Stimulated activated naive B cell treated with anti-CD40 and anti-IgM and Interleukin-4, amounts not matched to agents 10 μg/mL and 1 μg/mL and 100 μg/mL, for 72 hours (primary cell): Measurements from ENCODE around the gene ELAVL2.

Source experiments
- ATAC-seq, 2 donors: fragments of 150-1000 bp; cut with Tn5 transposase; replicated peaks; 2 replicates each; pipeline ENCODE4 v1.10.0; 2021; ENCODE audit warnings: moderate library complexity in 1 of 2
- DNase-seq: peaks from one replicate; pipeline ENCODE4 v3.0.0; 2021
- H3K27ac Mint-ChIP-seq: one replicate; pipeline ENCODE4 v1.8.0; 2022; ENCODE audit warnings: mild to moderate bottlenecking, mixed read lengths
- H3K27me3 Mint-ChIP-seq, 2 donors: one replicate each; pipeline ENCODE4 v1.8.0; 2022; ENCODE audit warnings: mixed read lengths in 2 of 2
- H3K36me3 Mint-ChIP-seq, 2 donors: one replicate each; pipeline ENCODE4 v1.8.0; 2022; ENCODE audit warnings: mixed read lengths in 2 of 2, mild to moderate bottlenecking in 1 of 2
- H3K4me1 Mint-ChIP-seq, 2 donors: one replicate each; pipeline ENCODE4 v1.8.0; 2022; ENCODE audit warnings: mixed read lengths in 2 of 2, mild to moderate bottlenecking in 1 of 2
- H3K4me3 Mint-ChIP-seq, 2 donors: one replicate each; pipeline ENCODE4 v1.8.0; 2022; ENCODE audit warnings: mild to moderate bottlenecking in 2 of 2, mixed read lengths in 2 of 2, moderate library complexity in 1 of 2
- H3K9me3 Mint-ChIP-seq, 2 donors: one replicate each; pipeline ENCODE4 v1.8.0; 2022; ENCODE audit warnings: mixed read lengths in 2 of 2, mild to moderate bottlenecking in 1 of 2

ELAVL2 gene

DNA sequence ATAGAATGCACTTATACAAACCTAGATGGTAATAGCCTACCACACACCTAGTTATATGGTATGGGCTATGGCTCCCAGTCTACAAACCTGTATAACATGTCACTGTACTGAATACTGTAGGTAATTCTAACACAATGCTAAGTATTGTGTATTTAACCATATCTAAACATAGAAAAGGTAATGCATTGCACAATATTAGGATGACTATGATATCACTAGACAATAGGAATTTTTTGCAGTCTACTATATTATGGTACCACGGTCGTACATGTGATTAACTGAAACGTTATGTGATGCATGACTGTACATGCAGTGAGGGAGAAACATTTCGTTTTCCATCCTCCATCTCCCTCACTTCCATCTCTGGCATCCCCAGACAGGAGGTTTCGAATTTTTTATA is 130.5 kb downstream of the ELAVL2 start:
- no peaks in the 10 kb centered on the region for H3K36me3 Mint-ChIP-seq
- no peaks in the 10 kb centered on the region for H3K27me3 Mint-ChIP-seq
- DNase-seq, result no peak
- H3K4me3 Mint-ChIP-seq, result no peak overlapping the region
- no peaks in the 10 kb centered on the region for H3K4me1 Mint-ChIP-seq
- H3K27ac Mint-ChIP-seq, result no peak overlapping the region
- peaks cover 0 to 3% of the 10 kb centered on the region in 2 donors for H3K9me3 Mint-ChIP-seq
- ATAC-seq, result no peak

DNA sequence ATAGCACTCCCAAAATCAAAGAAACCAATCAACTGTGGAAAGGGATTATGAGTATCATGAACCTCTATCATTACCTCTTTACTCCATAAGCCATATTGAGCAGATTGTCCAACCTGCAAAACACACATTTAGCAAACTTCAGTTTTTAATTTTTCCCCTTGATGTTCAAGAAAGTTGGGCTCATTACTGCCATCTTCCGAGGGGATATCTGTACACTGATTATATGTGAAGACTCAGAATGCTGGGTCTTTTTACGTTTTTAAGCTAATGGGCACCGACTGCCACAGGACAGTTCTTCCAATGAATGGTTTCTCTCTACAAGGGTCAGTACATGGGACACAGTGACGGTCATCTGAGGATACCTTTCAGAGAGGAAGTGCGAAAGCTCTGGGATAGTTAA is 132.7 kb downstream of the ELAVL2 start:
- H3K36me3 Mint-ChIP-seq, result no peaks in the 10 kb centered on the region
- H3K27me3 Mint-ChIP-seq, result no peaks in the 10 kb centered on the region
- DNase-seq (no peak), ATAC-seq (no peak)
- no peak overlapping the region for H3K4me3 Mint-ChIP-seq
- peaks cover 0 to 3% of the 10 kb centered on the region in 2 donors for H3K9me3 Mint-ChIP-seq
- H3K27ac Mint-ChIP-seq, result no peak overlapping the region
- H3K4me1 Mint-ChIP-seq, result no peaks in the 10 kb centered on the region

GRCh38 chr9:23686896-23687295 is 139.1 kb downstream of the ELAVL2 start:
- no peak overlapping the region for H3K27ac Mint-ChIP-seq
- DNase-seq, result no peak
- H3K9me3 Mint-ChIP-seq, result no peaks in the 10 kb centered on the region
- no peak overlapping the region for H3K4me3 Mint-ChIP-seq
- H3K4me1 Mint-ChIP-seq, result no peaks in the 10 kb centered on the region
- ATAC-seq, result no peak
- H3K36me3 Mint-ChIP-seq, result no peaks in the 10 kb centered on the region
- H3K27me3 Mint-ChIP-seq, result no peaks in the 10 kb centered on the region

DNA sequence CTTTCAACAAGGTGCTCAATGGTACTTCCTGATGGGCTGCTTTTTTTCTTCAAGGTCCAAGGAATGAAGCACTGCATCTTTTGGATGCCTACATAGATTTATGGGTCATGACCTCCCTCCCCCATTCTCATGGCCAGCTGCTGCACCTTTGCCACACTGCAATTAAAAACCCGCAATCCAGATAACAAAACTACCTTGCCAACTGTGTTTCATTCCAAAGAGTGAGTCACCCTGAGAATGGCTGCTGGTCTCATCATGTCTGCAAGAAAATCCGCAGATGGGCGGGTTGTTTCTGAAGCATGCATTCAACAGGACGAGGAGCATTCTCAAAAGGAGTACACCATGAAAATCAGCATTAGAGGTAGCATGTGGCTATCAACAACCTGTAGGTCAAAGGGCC is 139.8 kb downstream of the ELAVL2 start:
- Mint-ChIP-seq H3K4me1 (no peaks in the 10 kb centered on the region), H3K4me3 (no peak overlapping the region), H3K27ac (no peak overlapping the region), H3K9me3 (no peaks in the 10 kb centered on the region), H3K36me3 (no peaks in the 10 kb centered on the region), H3K27me3 (no peaks in the 10 kb centered on the region)
- ATAC-seq (no peak), DNase-seq (no peak)

- no peak overlapping the region for H3K4me3 Mint-ChIP-seq
- H3K36me3 Mint-ChIP-seq, result no peaks in the 10 kb centered on the region
- ATAC-seq (no peak), DNase-seq (no peak)
- no peaks in the 10 kb centered on the region for H3K27me3 Mint-ChIP-seq
- H3K4me1 Mint-ChIP-seq, result no peaks in the 10 kb centered on the region
- H3K27ac Mint-ChIP-seq, result no peak overlapping the region
- H3K9me3 Mint-ChIP-seq, result peaks cover 0 to 4% of the 10 kb centered on the region in 2 donors
Observed at GRCh38 chr9:23683611-23684061, 142.4 kb downstream of the ELAVL2 start.

GRCh38 chr9:23682891-23683431 is 143.1 kb downstream of the ELAVL2 start:
- Mint-ChIP-seq H3K27me3 (no peaks in the 10 kb centered on the region), H3K27ac (no peak overlapping the region), H3K4me3 (no peak overlapping the region), H3K9me3 (peaks cover 0 to 4% of the 10 kb centered on the region in 2 donors), H3K4me1 (no peaks in the 10 kb centered on the region), H3K36me3 (no peaks in the 10 kb centered on the region)
- ATAC-seq (no peak), DNase-seq (no peak)

DNA sequence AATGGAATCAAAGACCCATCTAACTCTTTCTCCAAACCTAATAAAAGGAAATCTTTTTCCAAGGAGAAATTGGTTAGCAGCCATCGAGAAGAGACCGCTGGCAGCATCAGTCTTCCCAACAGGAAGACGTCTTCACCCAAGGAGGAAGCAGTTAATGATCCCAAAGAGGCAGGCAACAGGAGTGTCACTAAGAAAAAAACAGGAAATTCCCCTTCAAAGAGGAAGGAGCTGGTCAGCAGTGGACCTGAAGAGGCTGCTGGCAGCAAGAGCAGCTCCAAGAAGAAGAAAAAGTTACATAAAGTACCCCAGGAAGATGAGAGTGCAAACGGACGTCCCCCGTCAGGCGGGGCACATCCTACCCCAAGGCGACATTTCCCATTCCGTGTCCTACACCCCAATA is 143.7 kb downstream of the ELAVL2 start:
- DNase-seq, result no peak
- Mint-ChIP-seq H3K27me3 (no peaks in the 10 kb centered on the region), H3K4me3 (no peak overlapping the region), H3K27ac (no peak overlapping the region), H3K36me3 (no peaks in the 10 kb centered on the region), H3K9me3 (peaks cover 0 to 4% of the 10 kb centered on the region in 2 donors), H3K4me1 (no peaks in the 10 kb centered on the region)
- ATAC-seq, result no peak

GRCh38 chr9:23677446-23677845 is 148.6 kb downstream of the ELAVL2 start:
- no peaks in the 10 kb centered on the region for H3K27me3 Mint-ChIP-seq
- H3K4me3 Mint-ChIP-seq, result no peak overlapping the region
- no peaks in the 10 kb centered on the region for H3K36me3 Mint-ChIP-seq
- H3K4me1 Mint-ChIP-seq, result no peaks in the 10 kb centered on the region
- DNase-seq (no peak), ATAC-seq (no peak)
- peaks cover 4 to 9% of the 10 kb centered on the region in 2 donors for H3K9me3 Mint-ChIP-seq
- no peak overlapping the region for H3K27ac Mint-ChIP-seq

GRCh38 chr9:23674016-23674585 is 151.9 kb downstream of the ELAVL2 start:
- H3K27me3 Mint-ChIP-seq, result no peaks in the 10 kb centered on the region
- no peaks in the 10 kb centered on the region for H3K36me3 Mint-ChIP-seq
- ATAC-seq, result no peak
- H3K4me1 Mint-ChIP-seq, result no peaks in the 10 kb centered on the region
- H3K27ac Mint-ChIP-seq, result no peak overlapping the region
- H3K4me3 Mint-ChIP-seq, result no peak overlapping the region
- DNase-seq, result no peak
- H3K9me3 Mint-ChIP-seq, result peaks cover 8 to 9% of the 10 kb centered on the region in 2 donors

DNA sequence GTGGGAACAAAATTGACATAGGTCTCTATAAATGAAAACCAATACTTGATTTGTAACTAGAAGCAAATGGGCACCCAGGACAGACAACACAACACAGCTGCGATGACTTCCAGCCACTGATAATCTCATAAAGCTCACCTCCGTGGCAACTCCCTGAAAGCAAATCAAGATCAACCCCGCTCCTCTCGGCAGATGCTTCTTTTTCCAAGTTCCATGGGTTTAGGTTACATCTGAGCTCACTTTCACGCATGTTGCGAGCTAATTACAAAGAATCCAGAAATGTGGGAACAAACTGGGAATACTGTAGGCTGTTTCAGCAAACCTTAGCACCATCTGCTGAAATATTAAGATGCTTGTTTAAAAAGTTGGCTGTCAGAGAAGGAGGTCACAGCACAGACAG is 153.9 kb downstream of the ELAVL2 start:
- DNase-seq, result no peak
- Mint-ChIP-seq H3K36me3 (no peaks in the 10 kb centered on the region), H3K9me3 (peaks cover 8 to 15% of the 10 kb centered on the region in 2 donors), H3K4me1 (no peaks in the 10 kb centered on the region), H3K27ac (no peak overlapping the region), H3K27me3 (no peaks in the 10 kb centered on the region), H3K4me3 (no peak overlapping the region)
- no peak for ATAC-seq

- Mint-ChIP-seq H3K36me3 (no peaks in the 10 kb centered on the region), H3K9me3 (peaks cover 5 to 10% of the 10 kb centered on the region in 2 donors), H3K27ac (no peak overlapping the region), H3K27me3 (no peaks in the 10 kb centered on the region), H3K4me1 (no peaks in the 10 kb centered on the region), H3K4me3 (no peak overlapping the region)
- DNase-seq, result no peak
- no peak for ATAC-seq
Observed at GRCh38 chr9:23669776-23670175, 156.3 kb downstream of the ELAVL2 start.

DNA sequence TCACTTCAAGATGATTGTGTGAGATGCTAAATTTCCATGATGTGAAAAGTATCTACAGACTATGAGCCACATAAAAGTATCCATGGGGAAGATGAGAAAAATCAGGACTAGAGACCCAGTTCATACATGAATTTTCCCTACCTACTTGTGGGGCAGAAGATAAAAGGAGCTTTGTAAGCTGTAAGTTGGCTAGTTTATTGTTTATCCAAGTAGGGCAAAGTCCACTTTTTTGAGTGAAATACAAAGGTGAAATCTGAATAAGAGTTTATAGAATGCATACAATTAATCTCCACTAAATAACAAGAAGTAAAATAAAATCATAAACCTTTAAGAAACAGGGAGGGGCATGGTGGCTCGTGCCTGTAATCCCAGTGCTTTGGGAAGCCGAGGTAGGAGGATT is 160.4 kb downstream of the ELAVL2 start:
- H3K36me3 Mint-ChIP-seq, result no peaks in the 10 kb centered on the region
- no peaks in the 10 kb centered on the region for H3K4me1 Mint-ChIP-seq
- DNase-seq (no peak), ATAC-seq (no peak)
- peaks cover 7 to 10% of the 10 kb centered on the region in 2 donors for H3K9me3 Mint-ChIP-seq
- H3K4me3 Mint-ChIP-seq, result no peak overlapping the region
- no peak overlapping the region for H3K27ac Mint-ChIP-seq
- no peaks in the 10 kb centered on the region for H3K27me3 Mint-ChIP-seq

DNA sequence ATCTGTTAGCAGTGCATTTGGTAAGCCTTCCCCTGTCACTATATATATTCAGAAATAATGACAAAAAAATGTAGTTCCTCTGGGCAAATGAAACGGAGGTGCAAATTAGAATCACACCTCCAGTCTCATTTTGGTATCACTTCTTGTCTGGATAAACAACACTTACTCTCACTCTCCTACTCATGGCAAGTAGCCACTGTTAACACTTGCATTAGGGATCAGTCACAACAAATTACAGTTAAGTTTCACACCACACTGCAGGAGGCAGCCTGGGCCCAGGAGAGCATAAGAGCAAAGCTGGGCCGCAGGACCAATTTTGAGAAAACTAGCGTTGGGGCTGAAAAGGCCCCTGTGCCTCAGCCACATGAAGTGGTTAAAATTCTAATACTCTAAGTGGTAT is 161.0 kb downstream of the ELAVL2 start:
- no peak overlapping the region for H3K27ac Mint-ChIP-seq
- H3K27me3 Mint-ChIP-seq, result no peaks in the 10 kb centered on the region
- no peak overlapping the region for H3K4me3 Mint-ChIP-seq
- H3K36me3 Mint-ChIP-seq, result no peaks in the 10 kb centered on the region
- H3K4me1 Mint-ChIP-seq, result no peaks in the 10 kb centered on the region
- ATAC-seq (no peak), DNase-seq (no peak)
- H3K9me3 Mint-ChIP-seq, result peaks cover 7 to 9% of the 10 kb centered on the region in 2 donors

DNA sequence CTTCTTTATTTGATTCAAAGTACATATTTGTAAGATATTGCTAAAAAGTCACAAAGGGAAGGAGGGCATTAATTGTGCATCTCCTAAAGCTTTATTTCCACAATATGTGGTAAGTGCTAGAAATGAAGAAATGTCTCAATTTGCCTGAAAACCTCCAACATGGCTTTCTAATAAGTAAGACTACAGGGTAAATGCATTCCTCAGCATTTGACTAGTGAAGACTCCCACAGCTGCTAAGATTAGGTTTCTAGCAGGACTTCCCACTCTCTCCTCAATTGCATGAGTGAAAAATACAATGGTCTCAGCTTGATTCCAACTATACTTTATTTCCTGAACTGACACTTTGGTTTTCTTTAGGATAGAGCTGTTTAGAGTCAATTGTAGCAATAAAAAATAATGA is 162.1 kb downstream of the ELAVL2 start:
- DNase-seq, result no peak
- H3K27me3 Mint-ChIP-seq, result no peaks in the 10 kb centered on the region
- no peaks in the 10 kb centered on the region for H3K36me3 Mint-ChIP-seq
- no peak for ATAC-seq
- H3K27ac Mint-ChIP-seq, result no peak overlapping the region
- no peak overlapping the region for H3K4me3 Mint-ChIP-seq
- no peaks in the 10 kb centered on the region for H3K4me1 Mint-ChIP-seq
- peaks cover 8 to 9% of the 10 kb centered on the region in 2 donors for H3K9me3 Mint-ChIP-seq

DNA sequence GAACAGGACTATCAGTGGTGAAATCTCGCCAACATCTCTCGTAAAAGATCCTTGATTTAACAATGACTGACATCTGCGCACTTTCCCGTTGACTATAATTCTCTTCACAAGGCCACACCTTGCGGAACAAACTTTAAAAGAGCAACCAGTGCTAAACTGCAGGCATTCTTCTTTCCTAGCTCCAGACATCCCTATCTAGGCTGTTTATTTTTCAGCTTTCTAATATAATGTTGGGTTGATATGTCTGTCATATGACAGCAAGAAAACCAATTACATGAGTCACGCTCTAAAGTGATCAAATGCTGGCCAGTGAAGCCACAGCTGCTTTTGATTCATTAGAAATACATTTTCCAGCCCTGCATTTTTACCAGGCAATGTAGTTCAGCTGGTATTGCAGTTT is 162.5 kb downstream of the ELAVL2 start:
- H3K27me3 Mint-ChIP-seq, result no peaks in the 10 kb centered on the region
- no peaks in the 10 kb centered on the region for H3K36me3 Mint-ChIP-seq
- no peak overlapping the region for H3K27ac Mint-ChIP-seq
- H3K4me1 Mint-ChIP-seq, result no peaks in the 10 kb centered on the region
- no peak for ATAC-seq
- peaks cover 8 to 9% of the 10 kb centered on the region in 2 donors for H3K9me3 Mint-ChIP-seq
- no peak for DNase-seq
- H3K4me3 Mint-ChIP-seq, result no peak overlapping the region

- Mint-ChIP-seq H3K36me3 (no peaks in the 10 kb centered on the region), H3K27ac (no peak overlapping the region), H3K4me3 (no peak overlapping the region), H3K9me3 (peaks cover 8 to 9% of the 10 kb centered on the region in 2 donors), H3K27me3 (no peaks in the 10 kb centered on the region), H3K4me1 (no peaks in the 10 kb centered on the region)
- no peak for ATAC-seq
- DNase-seq, result no peak
Observed at GRCh38 chr9:23663125-23663524, 162.9 kb downstream of the ELAVL2 start.
